DND-41 (cell line): ENCODE results near the gene TMEM181.

ENCODE experiments used
- ATAC-seq: fragments of 200-7000 bp; cut with Tn5 transposase; 3 replicates; pipeline ENCODE4 v1.9.1; 2021; ENCODE audit warnings: low read depth; ENCODE audit not compliant: insufficient read depth
- DNase-seq: peaks from one replicate; pipeline ENCODE4 v3.0.0-alpha.2; 2020
- H2AFZ ChIP-seq: 2 replicates; pipeline ENCODE4 v1.6.0; 2012; ENCODE audit warnings: low read depth, low read length
- H3K27ac ChIP-seq: 2 replicates; pipeline ENCODE4 v1.5.1; 2012; ENCODE audit warnings: low read length, inconsistent platforms
- H3K27me3 ChIP-seq: fragments of 200-600 bp; sonication (generic); 2 replicates; pipeline ENCODE4 v1.6.0; 2012; ENCODE audit warnings: low read length, mild to moderate bottlenecking, inconsistent platforms; ENCODE audit not compliant: insufficient read depth, poor library complexity
- H3K36me3 ChIP-seq: 2 replicates; pipeline ENCODE4 v1.5.1; 2012; ENCODE audit warnings: low read length, inconsistent platforms; ENCODE audit not compliant: insufficient read depth
- H3K4me1 ChIP-seq: 2 replicates; pipeline ENCODE4 v1.5.1; 2012; ENCODE audit warnings: mild to moderate bottlenecking, low read length; ENCODE audit not compliant: insufficient read depth
- H3K4me2 ChIP-seq: 2 replicates; pipeline ENCODE4 v1.6.0; 2012; ENCODE audit warnings: mild to moderate bottlenecking, moderate library complexity, low read length, inconsistent platforms; ENCODE audit not compliant: insufficient read depth
- H3K4me3 ChIP-seq, 2 experiments: fragments of 200-600 bp in 1 of 2; shearing (Covaris generic) in 1 of 2; 2 replicates each; pipeline ENCODE4 v1.5.1; 2012 to 2016; ENCODE audit warnings: inconsistent platforms in 2 of 2, low read length in 2 of 2, mild to moderate bottlenecking in 2 of 2, low read depth in 1 of 2, moderate library complexity in 1 of 2
- H3K79me2 ChIP-seq: 2 replicates; pipeline ENCODE4 v1.6.0; 2012; ENCODE audit warnings: low read length, inconsistent platforms; ENCODE audit not compliant: insufficient read depth
- H3K9ac ChIP-seq: 2 replicates; pipeline ENCODE4 v1.6.0; 2012; ENCODE audit warnings: low read depth, mild to moderate bottlenecking, inconsistent platforms, low read length, moderate library complexity
- H3K9me3 ChIP-seq: 2 replicates; pipeline ENCODE4 v1.5.1; 2012; ENCODE audit warnings: low read length, moderate library complexity, mild to moderate bottlenecking, inconsistent platforms; ENCODE audit not compliant: insufficient read depth, severe bottlenecking
- H4K20me1 ChIP-seq: 2 replicates; pipeline ENCODE4 v1.6.0; 2012; ENCODE audit warnings: low read length; ENCODE audit not compliant: insufficient read depth
- CTCF ChIP-seq: IDR thresholded peaks from 2 replicates; pipeline ENCODE4 v1.5.1; 2012; ENCODE audit warnings: borderline replicate concordance, low read length, moderate library complexity, mild to moderate bottlenecking; ENCODE audit not compliant: poor library complexity, severe bottlenecking; ENCODE audit errors: extremely low read depth
- EZH2 ChIP-seq: IDR thresholded peaks from 3 replicates; pipeline ENCODE4 v1.6.1; 2012; ENCODE audit warnings: borderline replicate concordance, low read depth, mild to moderate bottlenecking, moderate library complexity, low read length, inconsistent platforms; ENCODE audit not compliant: severe bottlenecking

TMEM181 gene

GRCh38 chr6:158634695-158635426, 75.0 kb downstream of the TMEM181 start:
- H3K4me1 ChIP-seq, result no peaks in the 10 kb centered on the region
- no peak for DNase-seq
- no peak overlapping the region for H3K27ac ChIP-seq
- no peak overlapping the region for H2AFZ ChIP-seq
- TF ChIP-seq EZH2 (no peak), CTCF (no peak)
- H3K9ac ChIP-seq, result no peak overlapping the region
- no peaks in the 10 kb centered on the region for H3K27me3 ChIP-seq
- H3K4me2 ChIP-seq, result no peak overlapping the region
- H4K20me1 ChIP-seq, result peaks cover 21% of the 10 kb centered on the region
- no peaks in the 10 kb centered on the region; the same call in 1 of the 2 replicates for H3K79me2 ChIP-seq
- peaks cover 59% of the 10 kb centered on the region for H3K36me3 ChIP-seq
- H3K9me3 ChIP-seq, result no peaks in the 10 kb centered on the region
- no peak for ATAC-seq
- H3K4me3 ChIP-seq, result no peak overlapping the region

GRCh38 chr6:158635427-158636073, 75.7 kb downstream of the TMEM181 start:
- Histone ChIP-seq H3K27ac (no peak overlapping the region), H3K27me3 (no peaks in the 10 kb centered on the region), H3K9ac (no peak overlapping the region), H2AFZ (no peak overlapping the region), H3K9me3 (no peaks in the 10 kb centered on the region), H3K79me2 (peaks cover 4% of the 10 kb centered on the region), H3K4me1 (peaks cover 4% of the 10 kb centered on the region; the same call in 1 of the 2 replicates), H4K20me1 (peaks cover 24% of the 10 kb centered on the region), H3K36me3 (peaks cover 59% of the 10 kb centered on the region), H3K4me2 (no peak overlapping the region), H3K4me3 (no peak overlapping the region)
- ATAC-seq (no peak), DNase-seq (no peak)
- TF ChIP-seq CTCF, result no peak
- TF ChIP-seq EZH2, result no peak

- peaks cover 7% of the 10 kb centered on the region for H3K4me1 ChIP-seq
- H3K36me3 ChIP-seq, result peaks cover 51% of the 10 kb centered on the region
Observed at GRCh38 chr6:158636778-158637177, 76.9 kb downstream of the TMEM181 start.

More at GRCh38 chr6:158636778-158637177, 76.9 kb downstream of the TMEM181 start:
- no peak overlapping the region for H2AFZ ChIP-seq
- peaks cover 23% of the 10 kb centered on the region for H4K20me1 ChIP-seq
- DNase-seq (no peak), ATAC-seq (no peak)
- no peaks in the 10 kb centered on the region for H3K9me3 ChIP-seq
- peaks cover 13% of the 10 kb centered on the region for H3K79me2 ChIP-seq
- H3K27ac ChIP-seq, result no peak overlapping the region
- H3K4me2 ChIP-seq, result no peak overlapping the region
- H3K4me3 ChIP-seq, result no peak overlapping the region
- H3K27me3 ChIP-seq, result no peaks in the 10 kb centered on the region
- TF ChIP-seq CTCF (no peak), EZH2 (no peak)
- H3K9ac ChIP-seq, result no peak overlapping the region
